ENCODE data around the gene SYNM. TPM values are rescaled to one million over a fixed set of nuclear protein-coding genes. Genes with fewer than 3 reads are reported as not detected.

SYNM gene
- total RNA-seq, 1 experiment from 2014 or later = 1.9 TPM

DNA sequence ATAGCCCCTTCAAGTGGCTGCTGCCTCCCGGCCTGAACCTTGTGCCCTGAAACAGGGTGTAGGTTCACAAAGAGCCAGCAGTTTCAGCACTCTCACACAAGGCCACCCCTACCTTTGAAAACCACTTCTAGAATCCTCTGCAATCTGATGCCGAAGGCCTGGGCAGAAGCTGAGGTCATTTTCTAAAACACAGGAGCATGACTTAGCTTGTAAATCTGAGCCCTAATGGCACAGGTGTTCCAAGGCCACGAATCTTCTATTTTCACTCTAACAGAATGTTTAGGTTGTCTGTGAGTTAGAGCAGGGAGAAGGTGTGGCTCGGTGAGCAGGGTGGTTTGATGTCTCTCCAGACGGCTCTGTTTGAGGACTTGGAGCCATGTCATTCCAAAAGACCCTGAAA, 62.3 kb downstream of the SYNM start:
- H3K4me2 ChIP-seq (ENCODE audit: insufficient read depth, insufficient read length, low read length) = no peak overlapping the region
- no peaks in the 10 kb centered on the region for H3K4me1 ChIP-seq (ENCODE audit: insufficient read depth, low read length)
- no peak overlapping the region for H2BK20ac ChIP-seq (ENCODE audit: low read depth, low read length, poor library complexity, severe bottlenecking)
- H3K9ac ChIP-seq (ENCODE audit: extremely low read depth, insufficient read length, low read length) = no peak overlapping the region
- H2BK120ac ChIP-seq (ENCODE audit: low read depth, low read length, poor library complexity, severe bottlenecking) = no peak overlapping the region
- Mint-ChIP-seq H3K9me3 (no peaks in the 10 kb centered on the region), H3K36me3 (ENCODE audit: insufficient read depth in 1 of 3, low read depth in 3 of 3) (peaks cover 0 to 16% (median 10%) of the 10 kb centered on the region in 3 experiments; a peak in 5 of 7 replicates), H3K27me3 (ENCODE audit: low read depth) (no peaks in the 10 kb centered on the region), H3K4me3 (no peak overlapping the region), H3K4me1 (no peaks in the 10 kb centered on the region), H3K27ac (no peak overlapping the region; a peak in 1 of 7 replicates)
- H3K79me2 ChIP-seq (ENCODE audit: insufficient read depth, low read length) = no peaks in the 10 kb centered on the region
- H4K20me1 ChIP-seq (ENCODE audit: control insufficient read depth, insufficient read depth, insufficient read length) = no peaks in the 10 kb centered on the region
- H2AK5ac ChIP-seq (ENCODE audit: insufficient read length, low read length) = no peak overlapping the region
- no peaks in the 10 kb centered on the region for H3K9me3 ChIP-seq (ENCODE audit: control insufficient read depth, low read depth, low read length)
- H2AFZ ChIP-seq (ENCODE audit: low read length) = no peak overlapping the region
- no peaks in the 10 kb centered on the region for H3K79me1 ChIP-seq (ENCODE audit: insufficient read depth, low read depth, low read length, poor library complexity, severe bottlenecking)
- no peak overlapping the region for H3K23ac ChIP-seq (ENCODE audit: insufficient read length, low read depth, low read length)
- no peak overlapping the region for H2BK5ac ChIP-seq (ENCODE audit: insufficient read length, low read length)
- no peaks in the 10 kb centered on the region for H3K27me3 ChIP-seq (ENCODE audit: insufficient read depth, low read length)
- no peak overlapping the region for H3T11ph ChIP-seq (ENCODE audit: low read length)
- no peak overlapping the region for H3K14ac ChIP-seq (ENCODE audit: insufficient read depth, low read length)
- H2BK12ac ChIP-seq (ENCODE audit: insufficient read length, low read depth, low read length) = no peak overlapping the region
- no peak overlapping the region for H3K56ac ChIP-seq (ENCODE audit: insufficient read length, low read depth, low read length)
- H4K91ac ChIP-seq (ENCODE audit: insufficient read length, low read depth, low read length) = no peak overlapping the region
- no peak overlapping the region for H3K4ac ChIP-seq (ENCODE audit: low read depth, low read length)
- WGBS (ENCODE audit: extremely low coverage, insufficient read length, low lambda C conversion rate) = no CpG with 5 or more reads among the region's 5 CpGs
- H3K18ac ChIP-seq (ENCODE audit: insufficient read length, low read depth, low read length) = no peak overlapping the region
- no peak overlapping the region for H3K27ac ChIP-seq (ENCODE audit: insufficient read length, low read depth, low read length)
- no peak overlapping the region for H2BK15ac ChIP-seq (ENCODE audit: low read depth, low read length)
- no peak for TF ChIP-seq CTCF (conservative IDR thresholded peaks at IDR 0.05)
- no peak overlapping the region for H4K8ac ChIP-seq (replicated peaks; ENCODE audit: insufficient read length, low read depth, low read length)
- H3K23me2 ChIP-seq (ENCODE audit: insufficient read length, low read depth, low read length, poor library complexity, severe bottlenecking) = no peaks in the 10 kb centered on the region
- no peak overlapping the region for H4K5ac ChIP-seq (ENCODE audit: insufficient read length, low read depth, low read length)
- DNase-seq = no peak

Measured in H9 (cell line).